Glutamatergic neuron (in vitro differentiated cells): ENCODE data around the gene PIK3C2G. TPM values are rescaled to one million over a fixed set of nuclear protein-coding genes. Genes with fewer than 3 reads are reported as not detected.

ENCODE experiments used
- DNase-seq: peaks from one replicate; pipeline ENCODE4 v3.0.0; 2022
- H3K27ac Mint-ChIP-seq: one replicate; pipeline ENCODE4 v1.8.0; 2020; ENCODE audit warnings: mild to moderate bottlenecking, mixed read lengths, inconsistent platforms; ENCODE audit not compliant: unreplicated experiment
- H3K27me3 Mint-ChIP-seq: one replicate; pipeline ENCODE4 v1.8.0; 2020; ENCODE audit warnings: mild to moderate bottlenecking, moderate library complexity, mixed read lengths, inconsistent platforms; ENCODE audit not compliant: unreplicated experiment
- H3K36me3 Mint-ChIP-seq: one replicate; pipeline ENCODE4 v1.8.0; 2020; ENCODE audit warnings: mild to moderate bottlenecking, mixed read lengths, inconsistent platforms; ENCODE audit not compliant: unreplicated experiment
- H3K4me1 Mint-ChIP-seq: one replicate; pipeline ENCODE4 v1.8.0; 2020; ENCODE audit warnings: mild to moderate bottlenecking, low read depth, mixed read lengths, inconsistent platforms; ENCODE audit not compliant: unreplicated experiment
- H3K4me3 Mint-ChIP-seq: one replicate; pipeline ENCODE4 v1.8.0; 2020; ENCODE audit warnings: mild to moderate bottlenecking, mixed read lengths, inconsistent platforms; ENCODE audit not compliant: unreplicated experiment
- H3K9me3 Mint-ChIP-seq: one replicate; pipeline ENCODE4 v1.8.0; 2020; ENCODE audit warnings: mild to moderate bottlenecking, moderate library complexity, mixed read lengths, inconsistent platforms; ENCODE audit not compliant: unreplicated experiment
- total RNA-seq: library from RNA; stranded (reverse); fragmentation: NEBNext Ultra II Directional; extraction: Animal tissue kit (Norgen Biotek cat#: 25700); gene quantifications from one replicate; pipeline ENCODE4 v1.2.1, GENCODE V29; 2021; ENCODE audit not compliant: unreplicated experiment
- TF ChIP-seq, protein P1 (sequence below): fragments of 200-600 bp; sonication (generic); IDR thresholded peaks from one replicate; pipeline ENCODE4 v1.5.0; 2021; ENCODE audit not compliant: partially characterized antibody, unreplicated experiment

PIK3C2G gene
- total RNA-seq, 1 donor from 2014 or later, result not detected

DNA sequence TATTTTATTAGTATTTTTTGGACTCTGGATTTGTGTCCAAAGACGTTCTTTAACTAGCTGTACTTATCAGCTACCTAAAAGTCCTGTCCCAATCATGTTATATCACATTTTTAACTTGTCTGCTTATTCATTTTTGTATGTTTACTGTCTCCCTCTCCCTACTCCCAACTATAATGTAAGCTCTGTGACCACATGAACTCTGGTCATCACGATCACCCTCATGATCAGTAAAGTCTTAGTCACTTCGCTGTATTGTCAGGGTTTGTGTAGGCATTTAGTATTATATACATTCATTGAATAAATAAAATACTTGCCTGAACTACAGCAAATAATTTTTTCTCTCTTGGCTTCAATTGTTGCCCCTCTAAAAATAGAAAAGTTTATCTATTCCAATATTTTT lies 211.0 kb downstream of the PIK3C2G start:
- Mint-ChIP-seq H3K4me3 (no peak overlapping the region), H3K27me3 (peaks cover under 1% of the 10 kb centered on the region), H3K36me3 (no peaks in the 10 kb centered on the region), H3K27ac (no peak overlapping the region), H3K9me3 (no peaks in the 10 kb centered on the region), H3K4me1 (peaks cover 14% of the 10 kb centered on the region)
- DNase-seq, result no peak
- TF ChIP-seq, protein P1, sequence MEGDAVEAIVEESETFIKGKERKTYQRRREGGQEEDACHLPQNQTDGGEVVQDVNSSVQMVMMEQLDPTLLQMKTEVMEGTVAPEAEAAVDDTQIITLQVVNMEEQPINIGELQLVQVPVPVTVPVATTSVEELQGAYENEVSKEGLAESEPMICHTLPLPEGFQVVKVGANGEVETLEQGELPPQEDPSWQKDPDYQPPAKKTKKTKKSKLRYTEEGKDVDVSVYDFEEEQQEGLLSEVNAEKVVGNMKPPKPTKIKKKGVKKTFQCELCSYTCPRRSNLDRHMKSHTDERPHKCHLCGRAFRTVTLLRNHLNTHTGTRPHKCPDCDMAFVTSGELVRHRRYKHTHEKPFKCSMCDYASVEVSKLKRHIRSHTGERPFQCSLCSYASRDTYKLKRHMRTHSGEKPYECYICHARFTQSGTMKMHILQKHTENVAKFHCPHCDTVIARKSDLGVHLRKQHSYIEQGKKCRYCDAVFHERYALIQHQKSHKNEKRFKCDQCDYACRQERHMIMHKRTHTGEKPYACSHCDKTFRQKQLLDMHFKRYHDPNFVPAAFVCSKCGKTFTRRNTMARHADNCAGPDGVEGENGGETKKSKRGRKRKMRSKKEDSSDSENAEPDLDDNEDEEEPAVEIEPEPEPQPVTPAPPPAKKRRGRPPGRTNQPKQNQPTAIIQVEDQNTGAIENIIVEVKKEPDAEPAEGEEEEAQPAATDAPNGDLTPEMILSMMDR, result no peak

DNA sequence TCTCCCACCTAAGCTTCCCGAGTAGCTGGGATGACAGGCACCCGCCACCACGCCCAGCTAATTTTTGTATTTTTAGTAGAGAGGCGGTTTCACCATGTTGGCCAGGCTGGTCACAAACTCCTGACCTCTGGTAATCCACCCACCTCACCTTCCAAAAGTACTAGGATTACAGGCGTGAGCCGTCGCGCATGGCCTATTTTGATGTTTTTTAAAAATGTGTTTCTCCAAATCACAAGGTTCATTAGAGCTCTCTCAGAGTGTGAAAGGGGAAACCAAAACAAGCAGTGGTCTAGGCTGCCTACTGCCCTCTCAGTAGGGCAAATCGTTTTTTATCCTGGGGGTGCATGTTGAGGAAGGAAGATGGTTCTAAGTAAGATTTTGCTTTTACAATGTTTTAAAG lies 211.5 kb downstream of the PIK3C2G start:
- peaks cover 14% of the 10 kb centered on the region for H3K4me1 Mint-ChIP-seq
- H3K36me3 Mint-ChIP-seq, result no peaks in the 10 kb centered on the region
- no peak overlapping the region for H3K4me3 Mint-ChIP-seq
- no peak for DNase-seq
- H3K9me3 Mint-ChIP-seq, result no peaks in the 10 kb centered on the region
- TF ChIP-seq, protein P1, result no peak
- H3K27ac Mint-ChIP-seq, result no peak overlapping the region
- H3K27me3 Mint-ChIP-seq, result peaks cover 1% of the 10 kb centered on the region

DNA sequence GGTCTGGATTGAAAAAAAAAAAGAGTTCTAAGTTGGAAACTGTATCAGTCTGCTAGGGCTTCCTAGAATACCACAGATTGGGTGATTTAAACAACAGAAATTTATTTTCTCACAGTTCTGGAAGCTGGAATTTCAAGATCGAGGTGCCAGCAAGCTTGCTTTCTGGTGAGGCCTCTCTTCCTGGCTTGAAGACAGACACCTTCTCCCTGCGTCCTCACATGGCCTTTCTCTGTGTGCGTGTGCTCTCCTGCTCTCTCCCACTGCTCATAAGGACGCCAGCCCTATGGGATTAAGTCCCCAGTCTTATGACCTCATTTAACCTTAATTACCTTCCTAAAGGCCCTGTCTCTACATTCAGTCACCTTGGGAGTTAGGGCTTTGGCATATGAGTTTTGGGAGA lies 215.5 kb downstream of the PIK3C2G start:
- H3K4me1 Mint-ChIP-seq, result peaks cover 14% of the 10 kb centered on the region
- H3K36me3 Mint-ChIP-seq, result no peaks in the 10 kb centered on the region
- peaks cover 1% of the 10 kb centered on the region for H3K27me3 Mint-ChIP-seq
- H3K9me3 Mint-ChIP-seq, result no peaks in the 10 kb centered on the region
- H3K27ac Mint-ChIP-seq, result no peak overlapping the region
- TF ChIP-seq, protein P1, result no peak
- no peak overlapping the region for H3K4me3 Mint-ChIP-seq
- no peak for DNase-seq

DNA sequence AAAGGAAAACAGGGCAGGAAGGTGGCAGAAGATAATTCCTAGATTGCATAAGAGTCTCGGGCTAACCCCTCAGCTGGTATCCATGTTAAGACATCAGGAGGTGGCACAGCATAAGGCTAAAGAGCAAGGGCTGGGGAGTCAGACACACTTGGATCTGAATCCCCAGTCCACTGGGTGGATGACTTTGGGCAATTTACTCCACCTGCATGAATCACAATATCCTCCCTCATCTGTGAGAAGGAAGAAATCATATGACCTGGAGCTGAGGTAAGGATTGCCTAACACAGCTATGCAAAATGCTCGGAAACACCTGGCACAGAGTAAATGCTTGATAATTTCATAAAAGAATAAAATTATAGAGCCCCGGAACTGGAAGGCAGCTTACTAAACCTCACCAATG lies 217.9 kb downstream of the PIK3C2G start:
- no peaks in the 10 kb centered on the region for H3K9me3 Mint-ChIP-seq
- no peak overlapping the region for H3K27ac Mint-ChIP-seq
- peaks cover 1% of the 10 kb centered on the region for H3K27me3 Mint-ChIP-seq
- H3K4me1 Mint-ChIP-seq, result peaks cover 8% of the 10 kb centered on the region
- TF ChIP-seq, protein P1, result no peak
- H3K4me3 Mint-ChIP-seq, result no peak overlapping the region
- H3K36me3 Mint-ChIP-seq, result no peaks in the 10 kb centered on the region
- no peak for DNase-seq

DNA sequence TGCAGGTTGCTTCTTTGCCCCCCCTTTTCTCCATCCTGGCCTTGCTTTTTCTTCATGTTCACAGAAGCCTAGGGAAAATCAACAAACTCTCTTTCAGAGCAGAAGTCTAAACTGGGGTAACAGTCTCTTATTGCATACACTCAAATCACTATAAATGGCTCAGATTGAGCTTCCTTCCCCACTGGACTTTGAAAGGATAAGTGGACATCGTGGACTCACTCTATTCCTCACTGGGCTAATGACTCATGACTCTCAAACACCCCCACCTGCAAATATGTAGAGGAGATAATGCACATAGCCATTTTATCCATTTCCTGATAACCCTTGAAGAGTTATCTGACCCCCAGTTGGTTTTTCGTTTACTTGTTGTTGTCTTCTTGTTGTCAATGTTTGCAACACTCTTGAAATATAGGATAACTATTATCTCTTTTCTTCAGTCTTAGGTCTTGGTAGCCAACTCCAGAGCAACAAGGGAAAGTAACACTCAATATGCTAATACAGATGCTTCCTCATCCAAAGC lies 221.3 kb downstream of the PIK3C2G start:
- Mint-ChIP-seq H3K27ac (no peak overlapping the region), H3K36me3 (no peaks in the 10 kb centered on the region), H3K27me3 (no peaks in the 10 kb centered on the region), H3K4me1 (peaks cover 2% of the 10 kb centered on the region), H3K4me3 (no peak overlapping the region), H3K9me3 (no peaks in the 10 kb centered on the region)
- TF ChIP-seq, protein P1, result no peak
- no peak for DNase-seq
